MG63 (cell line): ENCODE measurements around the gene TMEM39B. TPM values are rescaled to one million over a fixed set of nuclear protein-coding genes. Genes with fewer than 3 reads are reported as not detected.

Experiments used
- DNase-seq: peaks from one replicate; pipeline ENCODE4 v3.0.0-alpha.2; 2020
- H3K27me3 ChIP-seq: fragments of 250-450 bp; sonication (Bioruptor Pico); 2 replicates; pipeline ENCODE4 v1.5.1; 2020; ENCODE audit warnings: mild to moderate bottlenecking, moderate library complexity
- H3K36me3 ChIP-seq: fragments of 250-450 bp; sonication (Bioruptor Pico); 2 replicates; pipeline ENCODE4 v1.5.1; 2020; ENCODE audit warnings: mild to moderate bottlenecking, moderate library complexity
- H3K4me3 ChIP-seq: fragments of 250-450 bp; sonication (Bioruptor Pico); 2 replicates; pipeline ENCODE4 v1.5.1; 2020; ENCODE audit warnings: mild to moderate bottlenecking, moderate library complexity
- H3K9me3 ChIP-seq: fragments of 250-450 bp; sonication (Bioruptor Pico); 2 replicates; pipeline ENCODE4 v1.5.1; 2020; ENCODE audit warnings: mild to moderate bottlenecking, moderate library complexity
- total RNA-seq: library from RNA; depleted of rRNA; stranded (reverse); fragments of >200 nt; shearing (Covaris generic); gene quantifications from 2 replicates; pipeline ENCODE4 v1.2.3, GENCODE V29; 2014; ENCODE audit warnings: low replicate concordance; rRNA removed

The TMEM39B gene
- total RNA-seq = 7.3 and 13.0 TPM in 2 replicates

GRCh38 chr1:32072622-32073298, at the start of gene TMEM39B:
TMEM39B (plus strand) TSS chr1:32072939; CDS start chr1:32073048, 109 bp downstream.
- peak within 1 kb of the TSS; percentile 99 for H3K4me3 ChIP-seq
- peak; percentile 95 for DNase-seq
- peaks cover 21% of the 10 kb centered on the region for H3K36me3 ChIP-seq
- no peaks in the 10 kb centered on the region for H3K27me3 ChIP-seq
- H3K9me3 ChIP-seq = no peaks in the 10 kb centered on the region

GRCh38 chr1:32023351-32023750, 49.4 kb upstream of the TMEM39B start:
- no peaks in the 10 kb centered on the region for H3K27me3 ChIP-seq
- H3K4me3 ChIP-seq = no peak overlapping the region
- no peaks in the 10 kb centered on the region for H3K9me3 ChIP-seq
- DNase-seq = no peak
- peaks cover 55% of the 10 kb centered on the region for H3K36me3 ChIP-seq

GRCh38 chr1:32025515-32025914, 47.2 kb upstream of the TMEM39B start:
- Histone ChIP-seq H3K4me3 (no peak overlapping the region), H3K36me3 (peaks cover 59% of the 10 kb centered on the region), H3K27me3 (no peaks in the 10 kb centered on the region), H3K9me3 (no peaks in the 10 kb centered on the region)
- DNase-seq = no peak

- peaks cover 68% of the 10 kb centered on the region for H3K36me3 ChIP-seq
- H3K4me3 ChIP-seq = no peak overlapping the region
- no peaks in the 10 kb centered on the region for H3K27me3 ChIP-seq
- DNase-seq = no peak
- H3K9me3 ChIP-seq = no peaks in the 10 kb centered on the region
Measured at GRCh38 chr1:32028746-32029145, 44.0 kb upstream of the TMEM39B start.

GRCh38 chr1:32031578-32032274, 41.0 kb upstream of the TMEM39B start:
- no peaks in the 10 kb centered on the region for H3K27me3 ChIP-seq
- DNase-seq = peak; percentile 44
- no peak overlapping the region for H3K4me3 ChIP-seq
- no peaks in the 10 kb centered on the region for H3K9me3 ChIP-seq
- peaks cover 80% of the 10 kb centered on the region for H3K36me3 ChIP-seq

GRCh38 chr1:32032275-32032615, 40.5 kb upstream of the TMEM39B start:
- no peaks in the 10 kb centered on the region for H3K27me3 ChIP-seq
- H3K36me3 ChIP-seq = peaks cover 82% of the 10 kb centered on the region
- H3K4me3 ChIP-seq = no peak overlapping the region
- DNase-seq = no peak
- H3K9me3 ChIP-seq = no peaks in the 10 kb centered on the region

- Histone ChIP-seq H3K27me3 (no peaks in the 10 kb centered on the region), H3K36me3 (peaks cover 95% of the 10 kb centered on the region), H3K9me3 (no peaks in the 10 kb centered on the region), H3K4me3 (no peak overlapping the region)
- no peak for DNase-seq
Measured at GRCh38 chr1:32035119-32035518, 37.6 kb upstream of the TMEM39B start.

GRCh38 chr1:32040711-32041110, 32.0 kb upstream of the TMEM39B start:
- peaks cover 55% of the 10 kb centered on the region for H3K36me3 ChIP-seq
- DNase-seq = no peak

GRCh38 chr1:32042330-32042729, 30.4 kb upstream of the TMEM39B start:
- no peak overlapping the region for H3K4me3 ChIP-seq
- H3K9me3 ChIP-seq = no peaks in the 10 kb centered on the region
- DNase-seq = no peak
- H3K36me3 ChIP-seq = peaks cover 50% of the 10 kb centered on the region
- no peaks in the 10 kb centered on the region for H3K27me3 ChIP-seq

More at GRCh38 chr1:32040711-32041110, 32.0 kb upstream of the TMEM39B start:
- no peaks in the 10 kb centered on the region for H3K9me3 ChIP-seq
- H3K4me3 ChIP-seq = no peak overlapping the region
- no peaks in the 10 kb centered on the region for H3K27me3 ChIP-seq

GRCh38 chr1:32044234-32044633, 28.5 kb upstream of the TMEM39B start:
- Histone ChIP-seq H3K9me3 (no peaks in the 10 kb centered on the region), H3K36me3 (peaks cover 47% of the 10 kb centered on the region), H3K4me3 (no peak overlapping the region), H3K27me3 (no peaks in the 10 kb centered on the region)
- DNase-seq = no peak

- Histone ChIP-seq H3K36me3 (peaks cover 44% of the 10 kb centered on the region), H3K27me3 (no peaks in the 10 kb centered on the region), H3K9me3 (no peaks in the 10 kb centered on the region), H3K4me3 (no peak overlapping the region)
- DNase-seq = no peak
Measured at GRCh38 chr1:32045772-32046171, 27.0 kb upstream of the TMEM39B start.

- H3K9me3 ChIP-seq = no peaks in the 10 kb centered on the region
- DNase-seq = peak; percentile 21
- H3K36me3 ChIP-seq = peaks cover 57% of the 10 kb centered on the region
- H3K4me3 ChIP-seq = no peak overlapping the region
- H3K27me3 ChIP-seq = no peaks in the 10 kb centered on the region
Measured at GRCh38 chr1:32047701-32048100, 25.0 kb upstream of the TMEM39B start.

- no peaks in the 10 kb centered on the region for H3K9me3 ChIP-seq
- no peaks in the 10 kb centered on the region for H3K27me3 ChIP-seq
- DNase-seq = no peak
- H3K4me3 ChIP-seq = no peak overlapping the region
- peaks cover 64% of the 10 kb centered on the region for H3K36me3 ChIP-seq
Measured at GRCh38 chr1:32048440-32048839, 24.3 kb upstream of the TMEM39B start.

GRCh38 chr1:32051706-32052105, 21.0 kb upstream of the TMEM39B start:
- DNase-seq = no peak
- H3K27me3 ChIP-seq = no peaks in the 10 kb centered on the region
- peaks cover 92% of the 10 kb centered on the region for H3K36me3 ChIP-seq
- H3K9me3 ChIP-seq = no peaks in the 10 kb centered on the region
- no peak overlapping the region for H3K4me3 ChIP-seq

GRCh38 chr1:32052887-32053286, 19.9 kb upstream of the TMEM39B start:
- peak; percentile 21 for DNase-seq
- H3K4me3 ChIP-seq = no peak overlapping the region
- H3K9me3 ChIP-seq = no peaks in the 10 kb centered on the region
- no peaks in the 10 kb centered on the region for H3K27me3 ChIP-seq
- peaks cover 88% of the 10 kb centered on the region for H3K36me3 ChIP-seq

GRCh38 chr1:32055416-32055815, 17.3 kb upstream of the TMEM39B start:
- Histone ChIP-seq H3K9me3 (no peaks in the 10 kb centered on the region), H3K27me3 (no peaks in the 10 kb centered on the region), H3K36me3 (peaks cover 87% of the 10 kb centered on the region), H3K4me3 (no peak overlapping the region)
- DNase-seq = no peak

- DNase-seq = no peak
- Histone ChIP-seq H3K4me3 (no peak overlapping the region), H3K36me3 (peaks cover 87% of the 10 kb centered on the region), H3K27me3 (no peaks in the 10 kb centered on the region), H3K9me3 (no peaks in the 10 kb centered on the region)
Measured at GRCh38 chr1:32056598-32056997, 16.1 kb upstream of the TMEM39B start.

GRCh38 chr1:32060914-32061313, 11.8 kb upstream of the TMEM39B start:
- H3K4me3 ChIP-seq = no peak overlapping the region
- no peak for DNase-seq
- H3K27me3 ChIP-seq = no peaks in the 10 kb centered on the region
- no peaks in the 10 kb centered on the region for H3K9me3 ChIP-seq
- peaks cover 63% of the 10 kb centered on the region for H3K36me3 ChIP-seq
